ENCODE data around the gene SGMS1.

SGMS1 gene

DNA sequence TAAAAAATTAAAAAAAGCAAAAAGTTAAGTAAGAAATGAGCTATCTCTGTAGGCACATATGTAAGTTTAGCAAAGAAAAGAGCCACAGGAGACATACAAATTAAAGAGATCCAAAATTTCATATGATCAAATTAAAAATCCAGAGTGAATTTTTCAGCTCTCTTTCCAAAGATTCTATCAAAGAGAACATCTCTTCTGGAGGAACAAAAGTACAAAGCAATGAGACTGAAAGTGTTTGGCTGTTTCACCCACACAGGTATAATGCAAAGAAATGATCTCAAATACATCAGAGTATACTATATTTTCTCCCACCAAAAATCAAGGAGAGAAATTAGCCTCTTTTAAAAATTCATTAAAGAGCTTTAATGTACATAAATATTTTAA, 297.6 kb downstream of the SGMS1 start:
- TF ChIP-seq, protein P1, sequence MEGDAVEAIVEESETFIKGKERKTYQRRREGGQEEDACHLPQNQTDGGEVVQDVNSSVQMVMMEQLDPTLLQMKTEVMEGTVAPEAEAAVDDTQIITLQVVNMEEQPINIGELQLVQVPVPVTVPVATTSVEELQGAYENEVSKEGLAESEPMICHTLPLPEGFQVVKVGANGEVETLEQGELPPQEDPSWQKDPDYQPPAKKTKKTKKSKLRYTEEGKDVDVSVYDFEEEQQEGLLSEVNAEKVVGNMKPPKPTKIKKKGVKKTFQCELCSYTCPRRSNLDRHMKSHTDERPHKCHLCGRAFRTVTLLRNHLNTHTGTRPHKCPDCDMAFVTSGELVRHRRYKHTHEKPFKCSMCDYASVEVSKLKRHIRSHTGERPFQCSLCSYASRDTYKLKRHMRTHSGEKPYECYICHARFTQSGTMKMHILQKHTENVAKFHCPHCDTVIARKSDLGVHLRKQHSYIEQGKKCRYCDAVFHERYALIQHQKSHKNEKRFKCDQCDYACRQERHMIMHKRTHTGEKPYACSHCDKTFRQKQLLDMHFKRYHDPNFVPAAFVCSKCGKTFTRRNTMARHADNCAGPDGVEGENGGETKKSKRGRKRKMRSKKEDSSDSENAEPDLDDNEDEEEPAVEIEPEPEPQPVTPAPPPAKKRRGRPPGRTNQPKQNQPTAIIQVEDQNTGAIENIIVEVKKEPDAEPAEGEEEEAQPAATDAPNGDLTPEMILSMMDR (IDR thresholded peaks at IDR 0.05), result no peak
- no peaks in the 10 kb centered on the region for H3K36me3 ChIP-seq
- H3K27me3 ChIP-seq, result no peaks in the 10 kb centered on the region
- intact Hi-C loops (cut with DNase I; ENCODE audit: low total_unique reads), result loop anchor here (5.0 to 10.0 kb wide), 2 partner anchors 299 to 1229 kb away; partner anchors contain the start of gene SGMS1
- H3K4me1 ChIP-seq, result peaks cover 0 to 59% (median 23%) of the 10 kb centered on the region in 4 donors
- no peak overlapping the region for H3K4me3 ChIP-seq
- H3K9me3 ChIP-seq, result no peaks in the 10 kb centered on the region
- peak overlapping the region; percentile 67 to 70 for H3K27ac ChIP-seq
- no peak for DNase-seq

DNA sequence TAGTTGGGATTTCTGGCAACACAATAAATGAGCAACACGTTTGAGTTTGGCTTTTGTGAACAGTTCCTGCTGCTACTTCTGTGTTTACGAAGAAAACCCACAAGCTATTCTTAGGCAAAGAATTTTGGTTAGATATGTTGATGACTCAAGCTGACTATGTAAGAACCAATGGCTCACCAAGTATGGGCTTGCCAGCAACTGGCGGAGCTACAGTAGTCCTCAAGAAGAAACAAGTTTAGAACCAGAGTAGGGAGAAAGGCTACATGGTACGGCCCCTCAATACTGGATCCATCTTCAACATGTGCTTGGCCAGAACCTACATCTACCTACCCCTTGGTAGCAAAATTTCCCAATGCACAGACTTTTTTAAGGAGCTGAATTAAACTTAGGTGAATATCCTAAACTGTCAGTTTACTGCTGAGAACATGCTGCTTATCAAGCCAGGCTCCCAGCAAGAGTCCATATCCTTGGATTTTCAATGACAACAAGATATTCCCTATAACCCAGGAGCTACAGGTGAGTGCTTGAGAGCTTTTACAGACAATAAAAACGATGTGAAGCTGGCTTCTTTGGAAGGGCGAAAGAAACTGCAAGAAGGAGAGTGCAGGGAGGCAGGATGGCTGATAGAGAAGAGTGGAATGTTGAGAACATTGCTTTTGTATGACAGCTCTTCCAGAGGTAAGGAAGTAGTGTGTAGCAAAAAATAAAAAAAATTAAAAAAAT, 298.1 kb downstream of the SGMS1 start:
- TF ChIP-seq, protein P1 (IDR thresholded peaks at IDR 0.05), result no peak
- DNase-seq, result peak; percentile 87
- Histone ChIP-seq H3K4me3 (no peak overlapping the region), H3K36me3 (no peaks in the 10 kb centered on the region), H3K27me3 (no peaks in the 10 kb centered on the region), H3K27ac (peak overlapping the region; percentile 67 to 70), H3K4me1 (peaks cover 0 to 59% (median 23%) of the 10 kb centered on the region in 4 donors), H3K9me3 (no peaks in the 10 kb centered on the region)
- intact Hi-C loops (cut with DNase I; ENCODE audit: low total_unique reads), result loop anchor here (5.0 to 10.0 kb wide), 2 partner anchors 299 to 1228 kb away; partner anchors contain the start of gene SGMS1

DNA sequence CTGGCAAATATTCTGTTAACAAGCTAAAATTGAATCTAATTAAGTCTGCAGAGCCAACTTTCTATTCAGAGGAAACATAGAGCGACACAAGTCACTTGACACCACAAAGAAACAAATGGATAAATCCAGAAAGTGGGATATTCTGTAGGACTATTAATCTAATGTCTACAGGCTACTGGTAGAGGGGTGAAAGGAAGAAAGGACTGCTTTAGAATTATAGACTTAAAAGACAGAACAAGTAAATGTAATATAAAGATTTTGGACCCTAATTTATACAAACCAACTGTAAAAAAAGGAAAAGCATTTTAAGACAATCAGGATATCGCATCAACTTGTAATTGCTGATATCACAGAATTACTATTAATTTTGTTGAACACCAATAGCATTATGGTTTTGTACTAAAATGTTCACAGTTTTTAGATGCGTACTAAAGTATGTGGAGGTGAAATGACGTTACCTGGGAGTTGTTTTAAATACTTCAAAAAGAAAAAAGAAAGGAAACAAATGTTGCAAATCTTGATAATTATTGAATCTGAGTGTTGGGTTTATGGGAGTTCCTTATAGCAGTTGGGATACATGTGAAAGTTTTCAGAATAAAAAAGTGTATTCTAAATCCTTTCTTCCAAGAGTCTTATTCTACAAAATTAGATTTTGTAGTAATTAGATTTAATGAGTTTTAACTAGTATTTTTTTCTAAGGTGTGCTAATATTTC, 298.9 kb downstream of the SGMS1 start:
- Histone ChIP-seq H3K9me3 (no peaks in the 10 kb centered on the region), H3K27ac (peak overlapping the region; percentile 67 to 70)
- DNase-seq, result no peak

GRCh38 chr10:50324046-50324445, 299.7 kb downstream of the SGMS1 start:
- Histone ChIP-seq H3K27me3 (no peaks in the 10 kb centered on the region), H3K27ac (peak overlapping the region; percentile 67 to 70), H3K9me3 (no peaks in the 10 kb centered on the region), H3K36me3 (no peaks in the 10 kb centered on the region), H3K4me1 (peaks cover 0 to 54% (median 23%) of the 10 kb centered on the region in 4 donors), H3K4me3 (no peak overlapping the region)
- no peak for DNase-seq
- TF ChIP-seq, protein P1 (IDR thresholded peaks at IDR 0.05), result no peak
- intact Hi-C loops (cut with DNase I; ENCODE audit: low total_unique reads), result loop anchor here (10.0 kb wide), 1 partner anchor 301 kb away; the partner anchor contains the start of gene SGMS1

More for the DNA sequence above, 298.9 kb downstream of the SGMS1 start:
- H3K36me3 ChIP-seq, result no peaks in the 10 kb centered on the region
- TF ChIP-seq, protein P1 (IDR thresholded peaks at IDR 0.05), result no peak
- intact Hi-C loops (cut with DNase I; ENCODE audit: low total_unique reads), result loop anchor here (5.0 to 10.0 kb wide), 2 partner anchors 300 to 1228 kb away; partner anchors contain the start of gene SGMS1
- H3K4me3 ChIP-seq, result no peak overlapping the region
- peaks cover 0 to 58% (median 23%) of the 10 kb centered on the region in 4 donors for H3K4me1 ChIP-seq
- H3K27me3 ChIP-seq, result no peaks in the 10 kb centered on the region

DNA sequence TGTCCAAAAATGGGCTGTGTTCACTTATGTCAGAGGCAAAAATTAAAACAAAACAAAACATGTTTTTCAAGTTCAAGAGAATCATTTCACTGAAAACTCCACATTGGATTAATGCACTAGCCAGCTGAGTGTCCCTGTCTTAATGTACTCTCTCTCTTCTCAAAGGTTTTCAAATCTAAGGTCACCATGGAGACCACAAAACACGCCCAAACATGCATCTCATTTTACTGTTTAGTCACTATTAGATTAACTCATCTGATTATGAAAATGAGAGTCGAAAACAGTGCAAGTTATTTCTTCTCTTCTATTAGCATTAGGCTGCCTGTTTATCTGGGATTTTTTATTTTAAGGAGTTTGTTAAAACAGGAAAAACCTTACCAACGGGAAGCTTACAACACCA, 301.7 kb downstream of the SGMS1 start:
- intact Hi-C loops (cut with DNase I; ENCODE audit: low total_unique reads), result loop anchor here (10.0 kb wide), 1 partner anchor 303 kb away; the partner anchor contains the start of gene SGMS1
- TF ChIP-seq, protein P1 (IDR thresholded peaks at IDR 0.05), result no peak
- DNase-seq, result no peak
- H3K4me3 ChIP-seq, result no peak overlapping the region
- H3K9me3 ChIP-seq, result no peaks in the 10 kb centered on the region
- H3K27ac ChIP-seq, result no peak overlapping the region
- no peaks in the 10 kb centered on the region for H3K27me3 ChIP-seq
- H3K36me3 ChIP-seq, result no peaks in the 10 kb centered on the region
- H3K4me1 ChIP-seq, result peaks cover 0 to 47% (median 21%) of the 10 kb centered on the region in 4 donors
